ENCODE measurements around the gene PCDH1. TPM values are rescaled to one million over a fixed set of nuclear protein-coding genes. Genes with fewer than 3 reads are reported as not detected.

PCDH1 gene
- total and polyA plus RNA-seq, 3 donors from 2014 or later: 5.6 to 10.6 (median 9.6) TPM

DNA sequence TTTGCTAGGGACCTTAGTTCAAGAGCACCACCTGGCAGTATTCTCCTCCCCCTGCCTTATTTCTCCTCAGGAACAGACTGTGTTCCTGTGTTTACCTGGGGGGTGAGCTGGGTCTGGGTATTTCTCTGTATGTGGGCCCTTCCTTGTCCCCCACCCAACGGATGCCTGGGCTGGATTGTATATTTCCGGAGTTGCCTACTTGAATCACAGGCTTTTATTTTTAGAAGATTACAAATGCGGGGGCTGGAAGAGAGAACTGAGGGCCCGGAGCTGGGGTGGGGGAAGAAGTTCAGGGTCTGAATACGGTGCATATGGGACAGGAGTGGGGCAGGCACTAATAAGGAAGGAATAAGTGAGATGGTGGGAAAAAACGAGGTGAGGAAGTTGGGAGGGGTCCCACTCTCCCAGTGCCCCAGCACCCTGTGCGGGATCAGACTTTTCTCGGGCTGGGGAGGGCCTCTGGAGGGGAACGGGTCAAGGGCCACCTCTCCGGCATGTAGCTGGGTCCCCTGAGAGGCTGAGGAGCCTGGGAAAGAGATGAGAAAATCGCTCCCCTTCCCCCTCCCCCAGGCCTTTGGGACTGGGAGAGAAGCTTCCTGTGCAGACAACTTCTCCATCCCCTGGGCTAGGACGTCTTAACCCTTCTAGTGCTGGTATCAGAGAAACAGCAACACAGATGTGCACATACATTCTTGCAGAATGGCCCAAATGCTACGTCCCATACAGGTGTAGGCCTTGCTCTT, 42.1 kb downstream of the PCDH1 start:
- TF ChIP-seq POLR2A (IDR thresholded peaks at IDR 0.05): no peak
- TF ChIP-seq, protein P1, sequence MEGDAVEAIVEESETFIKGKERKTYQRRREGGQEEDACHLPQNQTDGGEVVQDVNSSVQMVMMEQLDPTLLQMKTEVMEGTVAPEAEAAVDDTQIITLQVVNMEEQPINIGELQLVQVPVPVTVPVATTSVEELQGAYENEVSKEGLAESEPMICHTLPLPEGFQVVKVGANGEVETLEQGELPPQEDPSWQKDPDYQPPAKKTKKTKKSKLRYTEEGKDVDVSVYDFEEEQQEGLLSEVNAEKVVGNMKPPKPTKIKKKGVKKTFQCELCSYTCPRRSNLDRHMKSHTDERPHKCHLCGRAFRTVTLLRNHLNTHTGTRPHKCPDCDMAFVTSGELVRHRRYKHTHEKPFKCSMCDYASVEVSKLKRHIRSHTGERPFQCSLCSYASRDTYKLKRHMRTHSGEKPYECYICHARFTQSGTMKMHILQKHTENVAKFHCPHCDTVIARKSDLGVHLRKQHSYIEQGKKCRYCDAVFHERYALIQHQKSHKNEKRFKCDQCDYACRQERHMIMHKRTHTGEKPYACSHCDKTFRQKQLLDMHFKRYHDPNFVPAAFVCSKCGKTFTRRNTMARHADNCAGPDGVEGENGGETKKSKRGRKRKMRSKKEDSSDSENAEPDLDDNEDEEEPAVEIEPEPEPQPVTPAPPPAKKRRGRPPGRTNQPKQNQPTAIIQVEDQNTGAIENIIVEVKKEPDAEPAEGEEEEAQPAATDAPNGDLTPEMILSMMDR (IDR thresholded peaks at IDR 0.05): no peak
- intact Hi-C loops (cut with DNase I; ENCODE audit: low total_unique reads): no loop called here
- no peak overlapping the region for H3K27ac ChIP-seq
- no peaks in the 10 kb centered on the region for H3K9me3 ChIP-seq
- H3K27me3 ChIP-seq: no peaks in the 10 kb centered on the region
- DNase-seq: no peak
- no peaks in the 10 kb centered on the region for H3K36me3 ChIP-seq (ENCODE audit: low read depth, missing control alignments)
- peaks cover 10% of the 10 kb centered on the region for H3K4me1 ChIP-seq
- 35% methylated on average over 11 to 13 of the region's 13 CpGs for WGBS, 2 donors
- no peak overlapping the region for H3K4me3 ChIP-seq

DNA sequence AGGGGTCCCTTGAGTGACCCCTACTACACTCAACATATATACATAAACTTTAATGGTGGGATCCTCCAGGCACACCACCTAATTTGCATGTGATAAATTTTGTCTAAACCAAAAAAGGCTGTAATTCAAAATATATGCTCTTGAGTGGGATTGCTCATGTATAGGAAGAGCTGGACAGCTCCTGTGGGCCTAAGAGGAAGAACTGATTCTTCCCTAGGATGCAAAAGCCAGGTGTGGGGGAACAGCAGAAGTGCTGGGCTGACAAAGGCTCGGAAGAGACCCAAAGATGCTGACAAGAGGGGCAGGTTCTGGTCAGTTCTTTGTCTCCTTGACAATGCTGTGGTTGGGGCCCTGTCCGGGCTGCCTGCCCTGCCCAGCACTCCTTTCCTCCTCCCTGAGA, 43.9 kb downstream of the PCDH1 start:
- Histone ChIP-seq H3K9me3 (no peaks in the 10 kb centered on the region), H3K27ac (no peak overlapping the region), H3K4me1 (peaks cover 10% of the 10 kb centered on the region), H3K4me3 (no peak overlapping the region), H3K27me3 (no peaks in the 10 kb centered on the region), H3K36me3 (ENCODE audit: low read depth, missing control alignments) (no peaks in the 10 kb centered on the region)
- TF ChIP-seq POLR2A (IDR thresholded peaks at IDR 0.05): no peak
- TF ChIP-seq, protein P1 (IDR thresholded peaks at IDR 0.05): no peak
- intact Hi-C loops (cut with DNase I; ENCODE audit: low total_unique reads): no loop called here
- no peak for DNase-seq
- 66 to 70% methylated on average over 2 of the region's 2 CpGs for WGBS, 2 donors

DNA sequence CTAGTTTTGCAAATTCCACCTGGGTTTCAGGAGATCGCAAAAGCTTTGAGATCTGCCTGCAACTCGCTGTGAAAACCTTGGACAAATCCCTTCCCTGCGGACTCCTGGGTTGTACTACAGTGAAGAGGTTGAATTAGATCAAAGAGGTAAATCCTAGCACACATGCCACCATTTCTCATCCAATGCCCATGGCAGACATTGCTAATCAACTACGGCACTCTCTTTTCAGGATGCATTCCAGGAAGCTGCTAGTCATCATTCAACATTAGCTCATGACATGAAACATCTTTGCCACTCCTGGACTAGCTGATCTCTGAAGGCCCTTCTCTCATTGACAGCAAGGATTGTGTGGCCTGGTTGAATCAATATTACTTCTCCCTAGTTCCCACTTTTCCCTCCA, 46.1 kb downstream of the PCDH1 start:
- H3K4me1 ChIP-seq: peaks cover 10% of the 10 kb centered on the region
- no peaks in the 10 kb centered on the region for H3K36me3 ChIP-seq (ENCODE audit: low read depth, missing control alignments)
- TF ChIP-seq, protein P1 (IDR thresholded peaks at IDR 0.05): no peak
- no peak for TF ChIP-seq POLR2A (IDR thresholded peaks at IDR 0.05)
- DNase-seq: no peak
- intact Hi-C loops (cut with DNase I; ENCODE audit: low total_unique reads): no loop called here
- H3K4me3 ChIP-seq: no peak overlapping the region
- no peak overlapping the region for H3K27ac ChIP-seq
- no peaks in the 10 kb centered on the region for H3K27me3 ChIP-seq
- whole genome bisulfite sequencing, 2 donors: 87 to 91% methylated on average over 4 of the region's 4 CpGs
- H3K9me3 ChIP-seq: no peaks in the 10 kb centered on the region

DNA sequence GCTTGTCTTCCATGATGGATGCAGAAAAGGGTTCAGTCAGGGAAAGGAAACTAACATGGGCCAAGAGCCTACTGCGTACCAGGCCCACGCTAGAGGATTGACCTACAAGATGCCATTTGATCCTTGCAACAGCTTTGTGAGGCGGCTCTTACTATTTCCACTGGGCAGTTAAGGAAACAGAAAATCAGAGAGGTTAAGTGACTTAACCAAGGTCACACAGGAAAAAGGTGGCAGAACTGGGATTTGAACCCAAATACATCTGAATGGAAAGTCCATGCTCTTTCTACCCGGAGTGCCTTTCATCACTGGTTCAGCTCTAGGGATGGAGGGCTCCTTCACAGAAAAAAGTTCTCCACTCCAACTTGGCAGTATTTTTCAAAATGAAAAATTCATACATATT, 50.0 kb downstream of the PCDH1 start:
- Histone ChIP-seq H3K4me1 (no peaks in the 10 kb centered on the region), H3K27ac (no peak overlapping the region), H3K4me3 (no peak overlapping the region), H3K36me3 (ENCODE audit: low read depth, missing control alignments) (no peaks in the 10 kb centered on the region), H3K9me3 (no peaks in the 10 kb centered on the region), H3K27me3 (no peaks in the 10 kb centered on the region)
- 66 to 75% methylated on average over 4 of the region's 4 CpGs for WGBS, 2 donors
- DNase-seq: no peak
- TF ChIP-seq, protein P1 (IDR thresholded peaks at IDR 0.05): no peak
- TF ChIP-seq POLR2A (IDR thresholded peaks at IDR 0.05): no peak
- intact Hi-C loops (cut with DNase I; ENCODE audit: low total_unique reads): no loop called here

DNA sequence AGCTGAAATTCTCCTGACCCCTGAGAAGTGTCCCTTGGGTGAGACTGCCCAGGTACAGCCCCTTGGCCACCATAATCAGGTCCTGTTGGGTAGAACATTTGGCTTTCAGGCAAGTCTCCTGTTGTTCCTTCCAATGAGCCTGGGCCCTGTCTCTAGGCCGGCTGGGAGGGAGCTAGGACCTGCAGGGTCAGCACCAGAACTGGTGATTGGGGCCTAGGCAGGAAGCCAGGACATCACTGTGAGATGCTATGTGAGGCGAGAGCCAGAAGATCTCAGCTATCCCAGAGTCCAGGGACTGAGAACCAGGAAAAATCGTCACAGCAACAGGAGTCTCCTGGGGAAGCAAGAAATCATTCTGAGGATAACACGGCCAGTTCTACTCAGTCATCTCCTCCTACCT, 51.5 kb downstream of the PCDH1 start:
- intact Hi-C loops (cut with DNase I; ENCODE audit: low total_unique reads): no loop called here
- TF ChIP-seq, protein P1 (IDR thresholded peaks at IDR 0.05): no peak
- TF ChIP-seq POLR2A (IDR thresholded peaks at IDR 0.05): no peak
- no peak overlapping the region for H3K4me3 ChIP-seq
- no peaks in the 10 kb centered on the region for H3K9me3 ChIP-seq
- WGBS, 2 donors: 56 to 64% methylated on average over 4 of the region's 4 CpGs
- no peak for DNase-seq
- no peaks in the 10 kb centered on the region for H3K36me3 ChIP-seq (ENCODE audit: low read depth, missing control alignments)
- no peaks in the 10 kb centered on the region for H3K27me3 ChIP-seq
- no peaks in the 10 kb centered on the region for H3K4me1 ChIP-seq
- no peak overlapping the region for H3K27ac ChIP-seq

Data from testis (tissue), 3 donors.